NCI-H2196 treated with DMSO at 0.1 percent for 48 hours (cell line): ENCODE results near the gene AP5B1.

Experiments
- DNase-seq: peaks from one replicate; lab custom pipeline; 2025; ENCODE audit not compliant: unreplicated experiment; lab: John Stamatoyannopoulos, UW

The AP5B1 gene

GRCh38 chr11:65780770-65781151 lies at the start of gene AP5B1:
Gene AP5B1, minus strand, starts transcription at chr11:65780976. Its CDS starts 385 bp downstream, at chr11:65780591.
- peak; percentile 24 for DNase-seq

- DNase-seq, result no peak
Measured at GRCh38 chr11:65829459-65829858, 48.7 kb upstream of the AP5B1 start.

- DNase-seq, result no peak
Measured at GRCh38 chr11:65826984-65827735, 46.4 kb upstream of the AP5B1 start.

GRCh38 chr11:65822776-65823528 lies 42.2 kb upstream of the AP5B1 start:
- DNase-seq, result no peak

GRCh38 chr11:65821107-65821506 lies 40.3 kb upstream of the AP5B1 start:
- DNase-seq, result no peak

GRCh38 chr11:65817835-65818680 lies 37.3 kb upstream of the AP5B1 start:
- DNase-seq, result peak; percentile 75

GRCh38 chr11:65817312-65817834 lies 36.6 kb upstream of the AP5B1 start:
- DNase-seq, result no peak

GRCh38 chr11:65816696-65817095 lies 35.9 kb upstream of the AP5B1 start:
- DNase-seq, result no peak

- DNase-seq, result no peak
Measured at GRCh38 chr11:65814986-65815565, 34.3 kb upstream of the AP5B1 start.

- no peak for DNase-seq
Measured at GRCh38 chr11:65814131-65814985, 33.6 kb upstream of the AP5B1 start.

- no peak for DNase-seq
Measured at GRCh38 chr11:65811764-65812475, 31.1 kb upstream of the AP5B1 start.

- DNase-seq, result peak; percentile 7
Measured at GRCh38 chr11:65810046-65810868, 29.5 kb upstream of the AP5B1 start.

GRCh38 chr11:65809496-65809895 lies 28.7 kb upstream of the AP5B1 start:
- no peak for DNase-seq

GRCh38 chr11:65808744-65809341 lies 28.1 kb upstream of the AP5B1 start:
- no peak for DNase-seq

GRCh38 chr11:65806979-65807378 lies 26.2 kb upstream of the AP5B1 start:
- DNase-seq, result no peak

- no peak for DNase-seq
Measured at GRCh38 chr11:65803797-65804492, 23.2 kb upstream of the AP5B1 start.

GRCh38 chr11:65802841-65803240 lies 22.1 kb upstream of the AP5B1 start:
- no peak for DNase-seq
